OCI-LY3 (cell line): ENCODE measurements around the gene BPIFB3.

Experiments
- CTCF ChIP-seq: fragments of 200-600, 300-600 bp; sonication (generic); IDR thresholded peaks from 2 replicates; pipeline ENCODE4 v1.5.1; 2014; ENCODE audit warnings: antibody characterized with exemption, low read length, low read depth
- EZH2phosphoT487 ChIP-seq: fragments of 200-600 bp; shearing (Covaris generic); IDR thresholded peaks from 2 replicates; pipeline ENCODE4 v1.6.1; 2018; ENCODE audit warnings: antibody characterized with exemption, mixed run types, low read depth

GRCh38 chr20:33108661-33109060, 55.0 kb downstream of the BPIFB3 start:
- TF ChIP-seq CTCF = no peak
- no peak for TF ChIP-seq EZH2phosphoT487
